Hepatocyte (in vitro differentiated cells): Measurements from ENCODE around the gene NEU4.

Experiments
- EZH2 ChIP-seq: fragments of 200-600 bp; sonication (generic); IDR thresholded peaks from 2 replicates; pipeline ENCODE4 v1.6.1; 2016; ENCODE audit warnings: antibody characterized with exemption, mild to moderate bottlenecking, borderline replicate concordance
- EZH2phosphoT487 ChIP-seq: fragments of 200-600 bp; sonication (generic); IDR thresholded peaks from one replicate; pipeline ENCODE4 v1.6.1; 2018; ENCODE audit warnings: antibody characterized with exemption, mild to moderate bottlenecking, low read depth, moderate library complexity; ENCODE audit not compliant: unreplicated experiment, severe bottlenecking
- TF ChIP-seq, protein P1 (sequence below): fragments of 200-600 bp; sonication (generic); IDR thresholded peaks from 2 replicates; pipeline ENCODE4 v1.5.1; 2016; ENCODE audit warnings: antibody characterized with exemption, mild to moderate bottlenecking; ENCODE audit not compliant: poor library complexity

- no peak for TF ChIP-seq EZH2phosphoT487
- TF ChIP-seq, protein P1, sequence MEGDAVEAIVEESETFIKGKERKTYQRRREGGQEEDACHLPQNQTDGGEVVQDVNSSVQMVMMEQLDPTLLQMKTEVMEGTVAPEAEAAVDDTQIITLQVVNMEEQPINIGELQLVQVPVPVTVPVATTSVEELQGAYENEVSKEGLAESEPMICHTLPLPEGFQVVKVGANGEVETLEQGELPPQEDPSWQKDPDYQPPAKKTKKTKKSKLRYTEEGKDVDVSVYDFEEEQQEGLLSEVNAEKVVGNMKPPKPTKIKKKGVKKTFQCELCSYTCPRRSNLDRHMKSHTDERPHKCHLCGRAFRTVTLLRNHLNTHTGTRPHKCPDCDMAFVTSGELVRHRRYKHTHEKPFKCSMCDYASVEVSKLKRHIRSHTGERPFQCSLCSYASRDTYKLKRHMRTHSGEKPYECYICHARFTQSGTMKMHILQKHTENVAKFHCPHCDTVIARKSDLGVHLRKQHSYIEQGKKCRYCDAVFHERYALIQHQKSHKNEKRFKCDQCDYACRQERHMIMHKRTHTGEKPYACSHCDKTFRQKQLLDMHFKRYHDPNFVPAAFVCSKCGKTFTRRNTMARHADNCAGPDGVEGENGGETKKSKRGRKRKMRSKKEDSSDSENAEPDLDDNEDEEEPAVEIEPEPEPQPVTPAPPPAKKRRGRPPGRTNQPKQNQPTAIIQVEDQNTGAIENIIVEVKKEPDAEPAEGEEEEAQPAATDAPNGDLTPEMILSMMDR = no peak
- TF ChIP-seq EZH2 = no peak
Observed at GRCh38 chr2:241762321-241762932, 46.6 kb upstream of the NEU4 start.
